GM21360 (cell line): ENCODE results near the gene RABL2A.
"Not testable (repeated sequence)": the region's sequence is repeated elsewhere in the genome, so short reads cannot be mapped to it uniquely, and the experiment has no call there.

Source experiments
- ATAC-seq: cut with Tn5 transposase; IDR thresholded peaks from one replicate; pipeline ENCODE4 v1.9.1; 2021; ENCODE audit warnings: mild to moderate bottlenecking, moderate library complexity; ENCODE audit not compliant: unreplicated experiment

Gene RABL2A

GRCh38 chr2:113626616-113627330, at the start of gene RABL2A:
Gene RABL2A, plus strand, starts transcription at chr2:113627266. Its CDS starts 1,341 bp downstream, at chr2:113628607.
- peak; percentile 97 for ATAC-seq

DNA sequence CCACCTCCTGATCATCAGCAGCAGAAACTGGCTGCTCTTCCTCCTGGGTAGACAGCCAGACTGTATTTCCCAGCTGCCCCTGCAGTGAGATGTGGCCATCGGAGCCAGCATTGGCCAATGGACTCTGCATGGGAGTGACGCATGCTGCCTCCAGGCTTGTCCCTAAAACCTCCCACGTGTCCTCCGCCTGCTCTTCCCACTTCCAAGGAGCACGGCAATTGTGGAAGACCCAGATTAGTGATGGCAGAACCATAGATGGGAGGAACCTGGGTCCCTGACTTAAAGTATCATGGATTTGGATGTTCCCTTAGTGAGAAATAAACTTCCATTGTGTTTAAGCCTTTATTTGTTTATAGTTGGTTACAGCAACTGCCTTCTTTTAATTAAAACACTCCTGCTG, 48.6 kb upstream of the RABL2A start:
- not testable (repeated sequence) for ATAC-seq

DNA sequence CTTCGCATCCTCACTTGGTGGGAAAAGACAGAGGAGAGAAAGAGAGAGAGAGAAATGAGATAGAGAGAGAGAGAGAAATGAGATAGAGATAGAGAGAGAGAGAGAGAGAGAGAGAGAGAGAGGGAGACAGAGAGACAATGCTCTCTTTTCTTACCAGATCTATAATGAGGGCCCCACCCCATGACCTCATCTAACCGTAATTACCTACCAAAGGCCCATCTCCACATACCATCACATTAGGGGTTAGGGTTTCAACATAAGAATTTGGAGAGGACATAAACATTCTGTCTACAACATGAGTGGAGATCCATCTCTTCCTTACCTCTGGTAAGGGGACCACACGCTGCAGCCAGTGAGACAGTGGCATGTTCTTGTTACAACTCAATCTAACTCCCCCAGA, 44.6 kb upstream of the RABL2A start:
- ATAC-seq, result not testable (repeated sequence)

DNA sequence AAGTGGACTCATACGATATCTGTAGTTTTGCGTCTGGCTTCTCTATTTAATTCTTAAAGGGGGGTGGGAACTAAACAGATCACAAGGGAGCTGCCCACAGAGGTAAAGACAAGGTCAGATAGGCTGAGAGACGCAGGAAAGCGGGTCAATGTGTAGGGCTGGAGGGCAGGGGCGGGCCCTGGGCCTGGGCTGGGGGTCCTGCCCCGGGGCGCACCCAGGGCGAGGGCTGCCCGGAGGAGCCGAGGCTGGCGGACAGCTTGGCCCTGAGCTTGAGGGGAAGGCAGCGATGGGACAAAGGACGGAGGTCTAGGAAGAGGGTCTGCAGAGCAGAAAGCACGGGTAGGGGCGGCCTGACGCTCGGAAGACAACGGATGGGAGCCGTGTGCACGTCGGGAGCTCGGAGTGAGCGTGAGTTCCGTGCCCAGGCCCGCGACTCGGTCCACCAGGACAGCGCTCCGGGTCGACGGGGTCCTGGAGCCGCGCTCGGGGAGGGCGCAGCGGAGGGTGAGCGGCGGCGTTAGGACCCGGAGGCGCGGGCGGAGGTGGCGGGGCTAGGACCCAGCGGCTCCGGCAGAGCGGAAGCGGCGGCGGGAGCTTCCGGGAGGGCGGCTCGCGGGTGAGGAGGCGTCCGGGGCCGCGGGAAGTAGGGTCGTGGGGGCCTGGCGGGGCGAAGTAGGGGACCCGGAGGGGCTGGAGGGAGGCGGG, 43.4 kb upstream of the RABL2A start:
- not testable (repeated sequence) for ATAC-seq

GRCh38 chr2:113584311-113585092, 42.6 kb upstream of the RABL2A start:
- ATAC-seq, result not testable (repeated sequence)

- ATAC-seq, result not testable (repeated sequence)
Observed at GRCh38 chr2:113587201-113587600, 39.9 kb upstream of the RABL2A start.

DNA sequence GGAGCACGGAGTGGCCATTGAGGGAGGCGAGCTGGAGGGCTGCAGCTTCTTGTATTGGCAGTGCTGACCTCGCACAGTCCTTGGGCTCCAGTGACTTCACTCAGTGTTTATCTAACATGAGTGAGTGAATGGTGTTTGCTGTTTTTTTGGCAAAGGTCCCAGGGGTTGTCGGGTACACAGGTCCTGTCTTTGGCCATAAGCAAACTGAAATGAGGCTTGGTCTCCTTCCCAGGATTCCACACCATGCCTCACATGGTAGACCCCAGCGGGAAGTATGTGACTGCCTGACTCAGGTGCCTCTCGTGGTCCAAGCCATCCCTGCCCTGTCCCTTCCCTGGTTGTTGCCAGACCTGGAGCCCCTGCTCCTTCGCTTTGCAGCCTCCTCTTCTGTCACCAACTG, 37.5 kb upstream of the RABL2A start:
- ATAC-seq, result not testable (repeated sequence)

GRCh38 chr2:113591926-113592325, 35.1 kb upstream of the RABL2A start:
- not testable (repeated sequence) for ATAC-seq

GRCh38 chr2:113593280-113593679, 33.8 kb upstream of the RABL2A start:
- not testable (repeated sequence) for ATAC-seq

DNA sequence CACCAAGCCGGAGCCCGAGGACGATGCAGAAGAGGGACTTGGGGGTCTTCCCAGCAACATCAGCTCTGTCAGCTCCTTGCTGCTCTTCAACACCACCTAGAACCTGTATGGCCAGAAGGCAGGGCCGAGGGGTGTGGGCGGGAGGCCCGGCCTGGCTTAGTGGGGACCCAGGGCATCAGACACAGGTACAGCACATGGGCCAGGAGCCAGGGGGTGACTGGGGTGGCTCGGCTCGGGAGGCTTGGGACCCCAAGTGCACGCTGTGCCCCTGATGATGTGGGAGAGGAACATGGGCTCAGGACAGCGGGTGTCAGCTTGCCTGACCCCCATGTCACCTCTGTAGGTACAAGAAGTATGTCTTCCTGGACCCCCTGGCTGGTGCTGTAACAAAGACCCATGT, 31.3 kb upstream of the RABL2A start:
- ATAC-seq, result not testable (repeated sequence)

- not testable (repeated sequence) for ATAC-seq
Observed at GRCh38 chr2:113597164-113597563, 29.9 kb upstream of the RABL2A start.

- not testable (repeated sequence) for ATAC-seq
Observed at GRCh38 chr2:113597572-113597971, 29.5 kb upstream of the RABL2A start.

DNA sequence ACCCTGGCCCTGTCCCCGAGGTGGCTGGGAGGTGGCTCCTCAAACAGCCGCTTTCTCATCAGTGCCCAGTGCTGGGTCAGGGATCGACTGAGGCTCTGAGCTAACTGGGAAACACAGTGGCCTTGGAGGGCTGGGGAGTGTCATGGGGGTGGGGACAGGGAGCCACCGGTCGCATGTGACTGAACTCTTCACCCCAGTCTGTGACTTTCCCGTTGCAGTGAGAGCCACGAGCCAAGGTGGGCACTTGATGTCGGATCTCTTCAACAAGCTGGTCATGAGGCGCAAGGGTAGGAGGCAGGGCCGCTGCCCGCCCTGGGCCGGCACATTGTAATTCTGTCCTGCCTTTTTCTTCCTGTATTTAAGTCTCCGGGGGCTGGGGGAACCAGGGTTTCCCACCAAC, 28.9 kb upstream of the RABL2A start:
- ATAC-seq, result not testable (repeated sequence)

DNA sequence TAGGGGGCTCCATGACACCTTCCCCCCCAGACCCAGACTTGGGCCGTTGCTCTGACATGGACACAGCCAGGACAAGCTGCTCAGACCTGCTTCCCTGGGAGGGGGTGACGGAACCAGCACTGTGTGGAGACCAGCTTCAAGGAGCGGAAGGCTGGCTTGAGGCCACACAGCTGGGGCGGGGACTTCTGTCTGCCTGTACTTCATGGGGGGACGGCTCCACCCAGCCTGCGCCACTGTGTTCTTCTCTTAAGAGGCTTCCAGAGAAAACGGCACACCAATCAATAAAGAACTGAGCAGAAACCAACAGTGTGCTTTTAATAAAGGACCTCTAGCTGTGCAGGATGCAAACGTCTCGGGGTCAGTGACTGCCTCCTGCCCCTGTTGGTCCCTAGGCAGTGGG, 28.3 kb upstream of the RABL2A start:
- ATAC-seq, result not testable (repeated sequence)

DNA sequence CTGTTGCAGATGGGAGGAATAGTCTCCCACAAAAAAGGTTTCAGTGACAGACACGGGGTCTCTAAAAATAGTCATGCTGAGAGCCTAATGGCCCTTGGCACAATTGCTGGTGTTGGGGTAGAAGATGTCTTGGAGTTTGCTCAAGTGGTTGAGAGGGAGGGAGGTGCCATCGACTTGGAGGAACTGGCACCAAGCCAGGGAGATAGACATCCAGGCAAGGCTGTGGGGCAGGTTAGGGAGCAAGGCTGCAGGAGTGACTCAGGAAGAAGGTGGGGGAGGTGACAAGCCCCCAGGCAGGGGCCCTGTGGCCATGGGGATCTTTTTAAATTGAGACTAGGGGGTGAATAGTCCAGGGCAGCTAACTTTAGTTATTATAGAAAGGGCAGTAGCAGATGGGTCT, 27.9 kb upstream of the RABL2A start:
- ATAC-seq, result not testable (repeated sequence)

DNA sequence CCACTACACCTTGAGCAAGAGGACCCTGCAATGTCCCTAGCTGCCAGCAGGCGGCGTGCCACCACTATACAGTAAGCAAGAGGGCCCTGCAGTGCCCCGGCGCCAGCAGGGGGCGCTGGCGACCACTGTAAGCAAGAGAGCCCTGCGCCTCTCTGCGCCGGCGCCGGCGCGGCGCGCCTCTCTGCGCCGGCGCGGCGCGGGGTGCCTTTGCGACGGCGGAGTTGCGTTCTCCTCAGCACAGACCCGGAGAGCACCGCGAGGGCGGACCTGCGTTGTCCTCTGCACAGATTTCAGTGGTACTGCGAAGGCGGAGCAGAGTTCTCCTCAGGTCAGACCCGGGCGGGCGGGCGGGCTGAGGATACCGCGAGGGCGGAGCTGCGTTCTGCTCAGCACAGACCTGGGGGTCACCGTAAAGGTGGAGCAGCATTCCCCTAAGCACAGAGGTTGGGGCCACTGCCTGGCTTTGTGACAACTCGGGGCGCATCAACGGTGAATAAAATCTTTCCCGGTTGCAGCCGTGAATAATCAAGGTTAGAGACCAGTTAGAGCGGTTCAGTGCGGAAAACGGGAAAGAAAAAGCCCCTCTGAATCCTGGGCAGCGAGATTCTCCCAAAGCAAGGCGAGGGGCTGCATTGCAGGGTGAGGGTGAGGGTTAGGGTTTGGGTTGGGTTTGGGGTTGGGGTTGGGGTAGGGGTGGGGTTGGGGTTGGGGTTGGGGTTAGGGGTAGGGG, 24.9 kb upstream of the RABL2A start:
- not testable (repeated sequence) for ATAC-seq

GRCh38 chr2:113602869-113603466, 24.1 kb upstream of the RABL2A start:
- ATAC-seq, result peak; percentile 15

DNA sequence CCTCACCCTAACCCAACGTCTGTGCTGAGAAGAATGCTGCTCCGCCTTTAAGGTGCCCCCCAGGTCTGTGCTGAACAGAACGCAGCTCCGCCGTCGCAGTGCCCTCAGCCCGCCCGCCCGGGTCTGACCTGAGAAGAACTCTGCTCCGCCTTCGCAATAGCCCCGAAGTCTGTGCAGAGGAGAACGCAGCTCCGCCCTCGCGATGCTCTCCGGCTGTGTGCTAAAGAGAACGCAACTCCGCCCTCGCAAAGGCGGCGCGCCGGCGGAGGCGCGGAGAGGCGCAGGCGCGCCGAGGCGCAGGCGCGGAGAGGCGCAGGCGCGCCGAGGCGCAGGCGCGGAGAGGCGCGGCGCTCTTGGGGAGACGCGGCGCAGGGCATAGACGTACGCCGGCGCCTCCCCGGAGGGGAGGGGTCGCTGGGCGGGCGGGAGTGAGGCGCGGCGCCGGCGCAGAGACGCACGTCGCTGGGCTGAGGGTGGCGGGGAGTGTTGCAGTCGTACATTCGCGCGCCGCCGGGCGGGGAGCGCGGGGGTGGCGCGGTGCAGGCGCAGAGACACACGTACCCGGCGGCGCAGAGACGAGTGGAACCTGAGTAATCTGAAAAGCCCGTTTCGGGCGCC, 23.5 kb upstream of the RABL2A start:
- ATAC-seq, result peak; percentile 51

DNA sequence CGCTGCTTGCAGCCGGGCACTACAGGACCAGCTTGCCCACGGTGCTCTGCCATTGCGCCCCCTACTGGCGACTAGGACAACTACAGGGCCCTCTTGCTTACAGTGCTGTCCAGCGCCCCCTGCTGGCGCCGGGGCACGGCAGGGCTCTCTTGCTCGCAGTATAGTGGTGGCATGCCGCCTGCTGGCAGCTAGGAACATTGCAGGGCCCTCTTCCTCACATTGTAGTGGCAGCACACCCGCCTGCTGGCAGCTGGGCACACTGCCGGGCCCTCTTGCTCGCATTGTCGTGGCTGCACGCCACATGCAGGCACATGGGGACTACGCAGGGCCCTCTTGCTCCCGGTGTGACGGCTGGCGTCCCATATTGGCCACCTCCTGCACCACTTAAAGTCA, 23.0 kb upstream of the RABL2A start:
- ATAC-seq, result not testable (repeated sequence)

GRCh38 chr2:113604661-113605060, 22.4 kb upstream of the RABL2A start:
- ATAC-seq, result not testable (repeated sequence)
